ENCODE measurements around the gene GHSR.

GHSR gene

DNA sequence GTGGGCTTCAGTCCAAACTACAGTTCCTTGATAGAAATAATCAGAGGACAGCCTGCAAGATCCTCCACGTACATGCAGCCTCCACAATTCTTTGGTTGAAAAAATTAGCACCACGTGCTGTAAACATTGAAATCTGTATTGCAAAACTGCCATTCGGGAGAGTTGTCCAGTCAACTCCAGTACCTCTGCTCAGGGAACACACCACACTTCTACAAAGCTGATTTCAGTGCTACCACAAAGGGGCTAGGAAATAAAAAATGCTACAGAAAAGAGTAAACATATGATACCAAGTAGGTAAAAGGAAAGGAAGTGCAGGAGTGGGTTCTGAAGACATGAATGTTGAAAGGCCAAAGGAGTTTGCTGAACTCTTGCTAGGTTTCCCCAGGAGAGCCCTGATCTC is 40.4 kb downstream of the GHSR start:
- TF ChIP-seq, protein P1, sequence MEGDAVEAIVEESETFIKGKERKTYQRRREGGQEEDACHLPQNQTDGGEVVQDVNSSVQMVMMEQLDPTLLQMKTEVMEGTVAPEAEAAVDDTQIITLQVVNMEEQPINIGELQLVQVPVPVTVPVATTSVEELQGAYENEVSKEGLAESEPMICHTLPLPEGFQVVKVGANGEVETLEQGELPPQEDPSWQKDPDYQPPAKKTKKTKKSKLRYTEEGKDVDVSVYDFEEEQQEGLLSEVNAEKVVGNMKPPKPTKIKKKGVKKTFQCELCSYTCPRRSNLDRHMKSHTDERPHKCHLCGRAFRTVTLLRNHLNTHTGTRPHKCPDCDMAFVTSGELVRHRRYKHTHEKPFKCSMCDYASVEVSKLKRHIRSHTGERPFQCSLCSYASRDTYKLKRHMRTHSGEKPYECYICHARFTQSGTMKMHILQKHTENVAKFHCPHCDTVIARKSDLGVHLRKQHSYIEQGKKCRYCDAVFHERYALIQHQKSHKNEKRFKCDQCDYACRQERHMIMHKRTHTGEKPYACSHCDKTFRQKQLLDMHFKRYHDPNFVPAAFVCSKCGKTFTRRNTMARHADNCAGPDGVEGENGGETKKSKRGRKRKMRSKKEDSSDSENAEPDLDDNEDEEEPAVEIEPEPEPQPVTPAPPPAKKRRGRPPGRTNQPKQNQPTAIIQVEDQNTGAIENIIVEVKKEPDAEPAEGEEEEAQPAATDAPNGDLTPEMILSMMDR (IDR thresholded peaks at IDR 0.05), result no peak
- Histone ChIP-seq H3K9me3 (no peaks in the 10 kb centered on the region), H3K27ac (no peak overlapping the region), H3K4me1 (ENCODE audit: control insufficient read depth in 1 of 2, insufficient read depth in 1 of 2, low read depth in 1 of 2, low read length in 1 of 2) (no peaks in the 10 kb centered on the region), H3K4me3 (ENCODE audit: low read depth in 1 of 2, low read length in 1 of 2) (no peak overlapping the region), H3K36me3 (no peaks in the 10 kb centered on the region), H3K27me3 (peaks cover 5% of the 10 kb centered on the region)

DNA sequence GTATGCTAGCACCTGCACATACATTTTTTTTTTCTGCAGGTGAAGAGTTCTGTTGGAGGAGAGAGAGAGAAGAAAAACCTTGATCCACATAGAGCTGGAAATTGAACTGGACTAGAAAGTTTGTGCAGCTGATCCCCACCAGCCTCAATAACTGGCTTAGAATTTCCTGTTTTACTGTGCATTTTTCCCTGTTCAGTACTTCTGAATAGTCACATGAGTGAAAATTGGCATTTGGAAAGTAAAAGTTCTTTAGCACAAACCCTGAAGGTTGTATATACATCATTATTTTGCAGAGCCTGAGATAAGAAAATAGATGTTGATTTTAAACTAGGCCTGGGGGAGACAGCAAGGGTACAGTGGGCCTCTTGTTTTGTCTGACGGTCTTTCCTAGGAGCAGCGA is 42.3 kb downstream of the GHSR start:
- TF ChIP-seq, protein P1 (IDR thresholded peaks at IDR 0.05), result no peak
- Histone ChIP-seq H3K27ac (no peak overlapping the region), H3K27me3 (no peaks in the 10 kb centered on the region), H3K4me1 (ENCODE audit: control insufficient read depth in 1 of 2, insufficient read depth in 1 of 2, low read depth in 1 of 2, low read length in 1 of 2) (no peaks in the 10 kb centered on the region), H3K36me3 (peaks cover 14% of the 10 kb centered on the region), H3K9me3 (no peaks in the 10 kb centered on the region), H3K4me3 (ENCODE audit: low read depth in 1 of 2, low read length in 1 of 2) (no peak overlapping the region)

DNA sequence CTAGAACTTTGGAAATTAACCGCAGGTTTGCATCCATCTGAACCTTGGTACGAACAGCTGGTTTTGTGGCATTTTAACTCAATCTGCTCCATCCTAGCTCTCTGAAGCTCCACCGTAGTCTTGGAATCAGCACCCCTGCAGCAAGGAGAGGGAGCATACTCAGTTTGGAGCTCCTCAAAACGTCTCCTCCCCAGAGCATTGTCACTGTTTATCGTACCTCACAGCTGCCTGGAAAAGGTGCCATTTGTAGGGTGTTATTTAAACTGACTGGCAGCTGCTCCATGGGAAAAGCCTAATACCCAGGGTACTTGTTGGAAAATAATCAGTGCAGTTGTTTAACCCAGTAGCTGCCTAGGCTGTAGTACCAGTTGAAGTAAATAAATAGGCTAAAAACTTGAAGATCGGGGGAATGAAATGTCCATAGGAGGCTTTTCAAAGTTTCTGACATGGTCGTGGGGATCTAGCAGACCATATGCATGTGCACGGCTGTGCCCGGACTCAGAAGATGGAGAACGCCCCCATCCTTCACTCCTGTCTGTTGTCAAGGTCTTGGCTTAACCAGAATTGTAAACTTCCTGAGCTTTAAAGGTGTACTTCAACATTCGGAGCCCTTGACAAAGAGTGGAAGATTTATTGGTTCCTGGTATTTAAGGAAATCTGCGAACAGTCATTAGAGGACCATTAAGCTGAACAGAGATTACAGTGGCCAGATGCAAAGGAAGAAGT is 43.9 kb downstream of the GHSR start:
- H3K4me3 ChIP-seq (ENCODE audit: low read depth in 1 of 2, low read length in 1 of 2), result no peak overlapping the region
- H3K9me3 ChIP-seq, result no peaks in the 10 kb centered on the region
- TF ChIP-seq, protein P1 (IDR thresholded peaks at IDR 0.05), result no peak
- H3K4me1 ChIP-seq (ENCODE audit: control insufficient read depth in 1 of 2, insufficient read depth in 1 of 2, low read depth in 1 of 2, low read length in 1 of 2), result no peaks in the 10 kb centered on the region
- H3K27me3 ChIP-seq, result no peaks in the 10 kb centered on the region
- peaks cover 21% of the 10 kb centered on the region for H3K36me3 ChIP-seq
- H3K27ac ChIP-seq, result no peak overlapping the region

DNA sequence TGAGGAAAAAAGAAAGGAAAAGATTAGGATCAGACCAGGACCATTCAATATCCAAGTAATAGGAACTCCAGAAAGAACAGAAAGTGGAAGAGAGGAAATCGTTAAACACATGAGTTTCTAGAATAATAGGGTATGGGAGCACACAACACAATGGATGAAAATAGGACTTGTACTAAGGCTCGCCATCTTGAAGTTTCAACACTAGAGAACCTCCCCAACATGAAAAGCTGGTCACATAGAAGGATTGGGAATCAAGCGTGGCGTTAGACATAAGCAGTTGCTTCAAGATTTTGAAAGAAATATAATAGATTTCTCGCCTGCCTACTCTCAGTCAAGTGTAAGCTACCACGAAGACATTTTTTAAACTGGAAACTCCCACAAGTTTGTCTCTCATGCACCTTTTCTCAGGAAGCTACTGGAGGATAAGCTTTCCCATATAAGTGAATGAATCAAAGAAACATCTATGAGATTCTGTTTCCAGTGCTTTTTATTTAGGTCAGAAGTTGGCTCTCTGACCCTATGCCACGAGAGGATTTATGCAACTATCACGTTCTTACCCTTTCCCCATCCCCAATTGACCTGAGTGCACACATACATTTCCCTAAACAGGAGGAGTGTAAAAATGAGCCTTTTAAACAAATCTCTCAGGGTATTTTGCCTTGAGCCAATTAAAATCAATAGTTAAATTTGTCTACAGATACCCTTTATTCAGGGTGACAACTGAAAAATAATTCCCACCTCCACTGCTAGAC is 45.2 kb downstream of the GHSR start:
- no peak overlapping the region for H3K27ac ChIP-seq
- TF ChIP-seq, protein P1 (IDR thresholded peaks at IDR 0.05), result no peak
- H3K36me3 ChIP-seq, result peaks cover 34% of the 10 kb centered on the region
- no peak overlapping the region for H3K4me3 ChIP-seq (ENCODE audit: low read depth in 1 of 2, low read length in 1 of 2)
- H3K27me3 ChIP-seq, result no peaks in the 10 kb centered on the region
- H3K4me1 ChIP-seq (ENCODE audit: control insufficient read depth in 1 of 2, insufficient read depth in 1 of 2, low read depth in 1 of 2, low read length in 1 of 2), result no peaks in the 10 kb centered on the region
- H3K9me3 ChIP-seq, result no peaks in the 10 kb centered on the region

DNA sequence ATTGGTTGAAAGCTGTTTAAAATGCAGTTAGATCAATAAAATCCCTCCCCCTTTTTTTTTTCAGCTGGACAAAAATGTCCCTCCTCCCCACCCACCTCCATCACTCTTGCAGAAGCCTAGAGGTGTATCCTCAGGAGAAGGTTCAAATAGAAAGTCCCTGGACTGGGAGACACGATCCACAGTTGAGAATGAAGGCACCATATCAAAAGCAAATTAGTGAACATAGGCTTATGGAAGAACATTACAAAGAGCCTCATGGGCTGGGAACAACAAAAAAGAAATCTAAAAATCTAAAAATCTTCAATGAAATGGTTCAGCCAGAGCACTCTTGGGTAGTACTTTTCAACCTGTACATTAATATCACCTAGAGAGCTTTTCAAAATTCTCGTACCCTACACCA is 46.2 kb downstream of the GHSR start:
- no peak overlapping the region for H3K4me3 ChIP-seq (ENCODE audit: low read depth in 1 of 2, low read length in 1 of 2)
- no peaks in the 10 kb centered on the region for H3K9me3 ChIP-seq
- H3K27ac ChIP-seq, result no peak overlapping the region
- TF ChIP-seq, protein P1 (IDR thresholded peaks at IDR 0.05), result no peak
- no peaks in the 10 kb centered on the region for H3K27me3 ChIP-seq
- peaks cover 43% of the 10 kb centered on the region for H3K36me3 ChIP-seq
- no peaks in the 10 kb centered on the region for H3K4me1 ChIP-seq (ENCODE audit: control insufficient read depth in 1 of 2, insufficient read depth in 1 of 2, low read depth in 1 of 2, low read length in 1 of 2)
